Caki2 (cell line): ENCODE measurements around the gene KAZALD1. TPM values are rescaled to one million over a fixed set of nuclear protein-coding genes. Genes with fewer than 3 reads are reported as not detected.

Experiments used
- DNase-seq: peaks from one replicate; pipeline ENCODE4 v3.0.0-alpha.2; 2015; ENCODE audit warnings: low read depth
- in situ Hi-C: cut with HindIII; loops from 2 replicates; pipeline ENCODE4 v1.10.0; 2016; ENCODE audit warnings: low sequenced_read_pairs, low pct_unique_long_range_greater_than_20kb, mixed read lengths
- total RNA-seq: library from RNA; depleted of rRNA; stranded (reverse); fragments of >200 nt; shearing (Covaris generic); gene quantifications from 2 replicates; pipeline ENCODE4 v1.2.3, GENCODE V29; 2014; ENCODE audit warnings: low replicate concordance

Gene KAZALD1
- total RNA-seq, 1 experiment from 2014 or later, result 35.4 TPM

DNA sequence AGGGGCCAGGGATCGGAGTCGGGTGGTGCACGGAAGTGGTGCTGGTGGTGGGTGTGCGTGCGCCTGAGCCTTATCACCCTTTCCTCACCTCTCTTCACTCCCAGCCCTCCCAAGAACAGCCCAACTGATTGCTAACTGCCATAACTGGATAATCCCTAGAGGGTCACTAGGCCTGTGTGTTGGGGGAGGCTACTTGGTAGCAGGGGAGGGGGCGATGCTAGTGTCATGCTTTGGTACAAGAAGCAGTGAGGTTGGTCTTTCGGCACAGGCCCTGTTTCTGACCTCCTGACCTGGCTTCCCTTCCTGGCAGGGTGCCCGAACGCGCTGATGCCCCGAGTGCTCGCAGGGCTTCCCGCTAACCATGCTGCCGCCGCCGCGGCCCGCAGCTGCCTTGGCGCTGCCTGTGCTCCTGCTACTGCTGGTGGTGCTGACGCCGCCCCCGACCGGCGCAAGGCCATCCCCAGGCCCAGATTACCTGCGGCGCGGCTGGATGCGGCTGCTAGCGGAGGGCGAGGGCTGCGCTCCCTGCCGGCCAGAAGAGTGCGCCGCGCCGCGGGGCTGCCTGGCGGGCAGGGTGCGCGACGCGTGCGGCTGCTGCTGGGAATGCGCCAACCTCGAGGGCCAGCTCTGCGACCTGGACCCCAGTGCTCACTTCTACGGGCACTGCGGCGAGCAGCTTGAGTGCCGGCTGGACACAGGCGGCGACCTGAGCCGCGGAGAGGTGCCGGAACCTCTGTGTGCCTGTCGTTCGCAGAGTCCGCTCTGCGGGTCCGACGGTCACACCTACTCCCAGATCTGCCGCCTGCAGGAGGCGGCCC, 652 bp downstream of the KAZALD1 start:
- DNase-seq, result peak; percentile 79
- in situ Hi-C loops, result no loop called here

DNA sequence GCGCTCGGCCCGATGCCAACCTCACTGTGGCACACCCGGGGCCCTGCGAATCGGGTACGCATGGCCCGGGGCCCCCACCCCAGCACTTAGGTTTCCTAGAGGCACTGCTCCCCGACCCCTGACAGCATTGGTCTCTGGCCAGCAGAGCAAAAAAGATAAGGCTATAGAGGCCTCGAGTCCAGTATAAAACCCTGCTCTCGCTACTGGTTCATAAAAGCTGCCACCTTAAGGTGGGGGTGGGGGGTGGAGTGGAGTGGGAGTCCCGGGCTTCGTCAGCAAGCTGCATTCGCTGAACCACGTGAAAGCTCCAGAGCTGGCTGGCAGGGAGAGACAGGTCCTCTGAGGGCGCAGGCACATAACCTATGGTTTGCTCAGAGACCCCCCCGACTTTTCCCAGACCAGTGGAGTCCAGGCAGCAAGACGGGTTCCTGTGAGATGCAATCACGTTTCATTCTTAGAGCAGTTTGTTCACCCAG, 1.3 kb downstream of the KAZALD1 start:
- DNase-seq, result no peak
- in situ Hi-C loops, result no loop called here

GRCh38 chr10:101063548-101064414, 2.0 kb downstream of the KAZALD1 start:
- DNase-seq, result no peak
- in situ Hi-C loops, result no loop called here

- DNase-seq, result no peak
- in situ Hi-C loops, result no loop called here
Measured at GRCh38 chr10:101064415-101065030, 2.7 kb downstream of the KAZALD1 start.

DNA sequence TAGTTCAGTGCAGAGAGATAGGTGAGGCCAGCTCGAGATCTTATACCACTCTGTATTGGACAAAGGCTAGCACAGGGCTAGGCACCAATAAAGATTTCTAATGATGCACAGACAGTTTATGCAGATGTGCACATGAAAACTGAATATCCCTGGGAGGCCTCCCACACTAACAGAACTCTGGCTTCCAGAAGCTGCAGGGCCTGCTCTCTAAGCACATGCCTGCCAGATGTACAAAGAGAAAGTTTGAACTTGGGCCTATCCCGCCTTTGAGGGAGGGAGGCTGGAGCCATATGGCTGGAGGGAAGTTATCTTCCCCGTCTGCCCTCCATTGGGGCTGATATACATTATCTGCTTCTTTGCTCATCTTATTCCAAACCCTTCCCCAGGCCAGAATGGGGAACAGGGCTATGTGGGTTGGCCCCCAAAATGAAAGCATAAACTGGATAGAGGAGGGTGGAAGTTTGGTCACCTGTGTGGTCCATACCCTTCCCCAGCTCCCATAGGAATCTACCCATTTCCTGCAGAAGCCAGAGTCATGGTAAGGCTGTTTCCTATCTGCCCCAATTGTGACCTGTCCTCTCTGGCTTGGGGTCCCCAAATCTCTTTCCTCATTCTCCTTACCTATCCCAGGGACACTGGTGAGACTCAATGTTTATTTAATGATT, 3.8 kb downstream of the KAZALD1 start:
- in situ Hi-C loops, result no loop called here
- DNase-seq, result no peak

- DNase-seq, result peak; percentile 89
- in situ Hi-C loops, result no loop called here
Measured at GRCh38 chr10:101066146-101066895, 4.5 kb downstream of the KAZALD1 start.

GRCh38 chr10:101066896-101067355, 5.1 kb downstream of the KAZALD1 start:
- in situ Hi-C loops, result no loop called here

GRCh38 chr10:101067356-101068083, 5.7 kb downstream of the KAZALD1 start:
- DNase-seq, result peak; percentile 65
- in situ Hi-C loops, result no loop called here

More at GRCh38 chr10:101066896-101067355, 5.1 kb downstream of the KAZALD1 start:
- DNase-seq, result no peak

DNA sequence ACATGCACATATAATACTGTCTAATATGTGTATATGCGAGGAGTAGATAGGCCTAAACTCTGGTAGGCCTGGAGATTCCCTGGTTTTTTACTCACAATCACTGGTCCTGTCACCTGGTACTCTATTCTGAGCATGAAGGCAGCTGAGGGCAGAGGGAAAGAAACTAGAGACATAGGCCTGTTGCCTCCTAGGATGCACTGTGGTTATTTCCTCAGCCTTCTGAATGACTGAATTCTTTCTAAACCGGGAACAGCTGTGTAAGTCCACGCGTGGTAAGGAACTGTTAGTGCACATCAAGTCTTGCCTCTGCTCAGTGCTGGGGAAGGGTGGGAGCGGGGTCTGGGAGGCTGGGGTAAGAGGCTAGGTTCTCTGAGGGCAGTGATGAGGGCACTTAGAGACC, 7.7 kb downstream of the KAZALD1 start:
- in situ Hi-C loops, result no loop called here
- no peak for DNase-seq

DNA sequence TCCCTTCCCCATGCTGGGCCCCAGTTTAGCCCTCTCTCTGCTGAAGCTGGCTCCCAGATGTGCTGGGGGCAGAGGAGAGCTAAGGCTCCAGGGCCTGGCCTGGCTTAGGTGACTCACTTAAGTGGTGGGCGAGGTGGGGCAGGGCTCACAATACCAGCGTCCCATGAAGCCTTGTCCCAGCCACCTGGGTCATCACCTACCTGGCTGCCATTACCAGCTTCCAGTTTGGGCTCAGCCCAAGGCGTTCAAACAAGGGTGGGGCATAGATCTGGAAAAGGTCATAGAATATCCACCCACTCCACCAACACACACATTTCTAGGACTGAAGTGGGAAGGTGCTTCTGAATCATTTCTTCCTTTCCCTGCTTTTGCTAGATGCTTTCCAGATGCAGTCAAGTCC, 8.3 kb downstream of the KAZALD1 start:
- in situ Hi-C loops, result no loop called here
- no peak for DNase-seq

GRCh38 chr10:101071267-101071884, 9.6 kb downstream of the KAZALD1 start:
- in situ Hi-C loops, result no loop called here
- DNase-seq, result no peak

GRCh38 chr10:101071885-101072433, 10.2 kb downstream of the KAZALD1 start:
- no peak for DNase-seq
- in situ Hi-C loops, result no loop called here

DNA sequence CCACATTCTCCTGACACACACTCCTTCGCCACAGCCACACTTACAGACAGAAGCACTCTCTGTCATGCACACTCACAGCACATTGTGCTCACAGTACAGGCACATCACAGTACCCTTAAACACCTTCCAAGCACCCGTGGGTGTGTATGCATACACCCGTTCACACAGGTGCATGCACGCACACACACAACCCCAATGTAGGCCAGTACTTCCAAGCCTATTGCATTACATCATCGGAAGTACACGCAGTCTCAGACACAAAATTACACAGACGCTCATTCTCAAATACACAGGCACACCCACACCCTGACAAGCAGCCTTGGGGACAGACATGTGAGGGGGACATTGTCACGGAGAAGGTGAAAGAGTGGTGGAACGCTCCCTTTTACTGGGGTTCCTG, 11.1 kb downstream of the KAZALD1 start:
- in situ Hi-C loops, result no loop called here
- no peak for DNase-seq

DNA sequence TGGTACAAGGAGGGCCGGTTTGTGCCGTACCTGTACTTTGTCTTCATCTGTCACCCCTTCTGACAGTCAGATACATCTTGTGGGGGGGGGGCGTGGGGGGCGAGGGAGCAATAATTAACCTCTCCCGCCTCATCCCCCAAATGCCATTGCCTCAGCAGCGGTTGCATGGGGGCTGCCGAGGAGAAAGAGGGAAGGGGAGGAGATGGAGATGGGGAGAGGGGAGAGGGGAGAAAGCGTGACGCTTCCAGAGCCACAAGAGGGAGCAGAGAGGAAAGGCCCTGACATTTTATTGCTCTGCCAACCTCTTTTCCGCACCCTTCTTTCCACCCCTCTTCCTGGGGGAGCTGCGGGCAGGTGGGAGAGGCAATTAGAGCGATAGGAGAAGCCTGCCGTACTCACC, 11.8 kb downstream of the KAZALD1 start:
- in situ Hi-C loops, result no loop called here
- DNase-seq, result no peak

DNA sequence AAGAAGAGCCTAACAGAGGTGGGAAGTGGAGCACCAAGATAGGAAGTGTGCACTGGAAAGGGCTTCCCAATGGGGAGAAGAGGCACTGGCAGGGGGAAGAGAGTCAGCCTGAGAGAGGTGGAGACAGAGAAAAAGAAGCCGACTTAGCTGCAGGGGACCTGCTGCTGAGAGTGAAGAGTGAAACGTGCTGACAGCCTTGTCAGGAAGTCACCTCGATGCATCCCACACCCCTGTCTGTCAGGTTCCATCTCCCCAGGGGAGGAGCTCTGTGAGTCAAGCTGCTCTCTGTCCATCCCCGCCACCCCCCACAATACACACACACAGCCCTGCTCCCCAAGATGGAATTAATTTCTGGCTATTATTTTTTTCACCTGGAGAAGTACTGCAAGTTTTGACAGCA, 14.0 kb downstream of the KAZALD1 start:
- DNase-seq, result no peak
- in situ Hi-C loops, result no loop called here

- in situ Hi-C loops, result no loop called here
- DNase-seq, result no peak
Measured at GRCh38 chr10:101076630-101077029, 14.8 kb downstream of the KAZALD1 start.
